ENCODE data around the gene BCKDHB. TPM values are rescaled to one million over a fixed set of nuclear protein-coding genes. Genes with fewer than 3 reads are reported as not detected.

BCKDHB gene
- total and polyA plus RNA-seq, 2 donors (not counting 3 experiments of a cell fraction or from before 2014, with no cell fraction given): 5.6 to 12.2 TPM

- Histone ChIP-seq H3K79me2 (ENCODE audit: control insufficient read depth, insufficient read depth, low read length) (no peaks in the 10 kb centered on the region), H3K9me1 (replicated peaks; ENCODE audit: control insufficient read depth, extremely low read depth, insufficient read depth, low read length) (no peaks in the 10 kb centered on the region), H2AFZ (ENCODE audit: low read depth, low read length) (no peak overlapping the region), H3K4me2 (ENCODE audit: insufficient read depth, low read length) (no peak overlapping the region), H3K4me3 (replicated peaks in 1 of 3; ENCODE audit: insufficient read depth in 1 of 3, low read depth in 1 of 3, low read length in 3 of 3) (no peak overlapping the region), H3K9me3 (replicated peaks; ENCODE audit: control insufficient read depth, insufficient read depth, low read length) (no peaks in the 10 kb centered on the region), H3K27ac (ENCODE audit: insufficient read depth, low read depth, low read length) (no peak overlapping the region), H3K9ac (replicated peaks; ENCODE audit: extremely low read depth, insufficient read depth, low read length) (no peak overlapping the region), H3K27me3 (ENCODE audit: control insufficient read depth in 2 of 2, insufficient read depth in 2 of 2, low read length in 2 of 2) (peaks cover 6 to 15% of the 10 kb centered on the region in 2 experiments), H4K20me1 (replicated peaks; ENCODE audit: control insufficient read depth, extremely low read depth, insufficient read depth, low read length) (no peaks in the 10 kb centered on the region), H3K36me3 (ENCODE audit: control insufficient read depth in 2 of 2, extremely low read depth in 1 of 2, insufficient read depth in 2 of 2, low read length in 2 of 2) (no peaks in the 10 kb centered on the region), H3K4me1 (ENCODE audit: control insufficient read depth, extremely low read depth, insufficient read depth, low read length) (no peaks in the 10 kb centered on the region)
- peak; percentile 4 for FAIRE-seq
- no peak for TF ChIP-seq MAX (IDR thresholded peaks at IDR 0.05; ENCODE audit: insufficient read depth, insufficient read length)
- TF ChIP-seq MYC (IDR thresholded peaks at IDR 0.05; ENCODE audit: low read depth, low read length): no peak
- TF ChIP-seq JUN (IDR thresholded peaks at IDR 0.05; ENCODE audit: borderline replicate concordance, insufficient read depth, insufficient read length, low read depth): no peak
- no peak for TF ChIP-seq POLR2A (IDR thresholded peaks at IDR 0.05; ENCODE audit: low read depth, low read length)
- no peak for TF ChIP-seq POLR2AphosphoS5 (IDR thresholded peaks at IDR 0.05; ENCODE audit: insufficient read depth, low read depth, low read length)
- no peak for TF ChIP-seq GATA2 (IDR thresholded peaks at IDR 0.05; ENCODE audit: insufficient read depth, insufficient read length, low read depth, low read length)
- TF ChIP-seq FOS (IDR thresholded peaks at IDR 0.05; ENCODE audit: borderline replicate concordance, insufficient read depth, low read length): no peak
- TF ChIP-seq EZH2 (IDR thresholded peaks at IDR 0.05; ENCODE audit: borderline replicate concordance, low read depth, low read length, severe bottlenecking): no peak
- TF ChIP-seq CTCF (IDR thresholded peaks at IDR 0.05; ENCODE audit: extremely low read depth in 1 of 2, insufficient read depth in 1 of 2, low read depth in 1 of 2, low read length in 2 of 2): no peak
- DNase-seq (ENCODE audit: low read depth, low spot score): no peak
- POLR2A ChIA-PET: no interaction called here
- intact Hi-C loops (cut with micrococcal nuclease) (no loop called here), dilution Hi-C loops (cut with MboI; ENCODE audit: extremely low pct_ligation_motif_present, low sequenced_read_pairs) (no loop called here)
- BruUV-seq (replicated peaks): no TSS peak
- CTCF ChIA-PET: interaction anchor here (2.7 kb wide), 1 partner anchor 139 kb away, joined by 14 read pairs; no protein-coding TSS in a partner anchor
Observed at GRCh38 chr6:80088637-80089036, 17.8 kb upstream of the BCKDHB start.

Measured in endothelial cell of umbilical vein (primary cell).